Suprapubic skin (tissue), 4 donors: ENCODE measurements around the gene UBE2F. TPM values are rescaled to one million over a fixed set of nuclear protein-coding genes. Genes with fewer than 3 reads are reported as not detected.
A peak's percentile ranks its signal among the peaks of the same experiment; 100 is the strongest.

Experiments used
- DNase-seq, 2 donors: peaks; one replicate each; pipeline ENCODE4 v3.0.0-alpha.2; 2019; ENCODE audit warnings: low spot score in 2 of 2
- H3K27ac ChIP-seq: fragments of 200-600 bp; sonication (generic); one replicate; pipeline ENCODE4 v1.5.1; 2019
- H3K27me3 ChIP-seq: fragments of 200-600 bp; sonication (generic); one replicate; pipeline ENCODE4 v1.5.1; 2019
- H3K36me3 ChIP-seq: fragments of 200-600 bp; sonication (generic); one replicate; pipeline ENCODE4 v1.5.1; 2019
- H3K4me1 ChIP-seq: fragments of 200-600 bp; sonication (generic); one replicate; pipeline ENCODE4 v1.5.1; 2019
- H3K4me3 ChIP-seq: fragments of 200-600 bp; sonication (generic); one replicate; pipeline ENCODE4 v1.5.1; 2019; ENCODE audit warnings: mild to moderate bottlenecking
- H3K9me3 ChIP-seq: fragments of 200-600 bp; sonication (generic); one replicate; pipeline ENCODE4 v1.5.1; 2019
- CTCF ChIP-seq, 2 donors: fragments of 200-600 bp in 1 of 2; fragments of 450-650 bp in 1 of 2; sonication (generic) in 1 of 2; IDR thresholded peaks; one replicate each; pipeline ENCODE4 v1.5.1; 2016 to 2019; ENCODE audit warnings: antibody characterized with exemption in 2 of 2, mild to moderate bottlenecking in 1 of 2, moderate library complexity in 1 of 2
- EP300 ChIP-seq: sonication (generic); formaldehyde crosslinking; IDR thresholded peaks from one replicate; pipeline ENCODE4 v1.6.1; 2017; ENCODE audit warnings: antibody characterized with exemption
- POLR2A ChIP-seq, 2 donors: fragments of 450-650 bp; IDR thresholded peaks; one replicate each; pipeline ENCODE4 v1.6.1; 2017; ENCODE audit warnings: antibody characterized with exemption in 2 of 2, mild to moderate bottlenecking in 2 of 2, moderate library complexity in 2 of 2
- POLR2AphosphoS5 ChIP-seq, 3 donors: sonication (generic); formaldehyde crosslinking; IDR thresholded peaks; one replicate each; pipeline ENCODE4 v1.6.1; 2017; ENCODE audit warnings: antibody characterized with exemption in 3 of 3
- WGBS: methylation state at CpG from one replicate; pipeline ENCODE4 v1.1.5; 2018; 5-methylcytosine and 5-hydroxymethylcytosine counted together
- total RNA-seq, 4 donors: library from RNA; depleted of rRNA; stranded (reverse); fragments of >200 nt; gene quantifications; one replicate each; pipeline ENCODE4 v1.1.0, GENCODE V29; 2016

Gene UBE2F
- total RNA-seq, 4 donors from 2014 or later, result 32.2 to 63.6 (median 39.7) TPM

GRCh38 chr2:238061315-238062202 lies 94.7 kb downstream of the UBE2F start:
- peaks cover 5% of the 10 kb centered on the region for H3K36me3 ChIP-seq
- peak; percentile 68 to 81 for DNase-seq
- no peak for TF ChIP-seq CTCF (IDR thresholded peaks at IDR 0.05)
- TF ChIP-seq EP300, result no peak
- no peaks in the 10 kb centered on the region for H3K27me3 ChIP-seq
- H3K4me3 ChIP-seq, result peak overlapping the region; percentile 81
- H3K4me1 ChIP-seq, result peaks cover 18% of the 10 kb centered on the region
- WGBS, result 4% methylated on average over 29 of the region's 29 CpGs
- peak overlapping the region; percentile 34 for H3K27ac ChIP-seq
- no peaks in the 10 kb centered on the region for H3K9me3 ChIP-seq

- H3K4me1 ChIP-seq, result peaks cover 18% of the 10 kb centered on the region
- H3K9me3 ChIP-seq, result no peaks in the 10 kb centered on the region
- peaks cover 18% of the 10 kb centered on the region for H3K36me3 ChIP-seq
- H3K4me3 ChIP-seq, result no peak overlapping the region
- 87% methylated on average over 8 of the region's 8 CpGs for WGBS
- peak in 1 of 2 donors; percentile 47 for DNase-seq
- TF ChIP-seq POLR2AphosphoS5 (IDR thresholded peaks at IDR 0.05), result no peak
- no peak for TF ChIP-seq POLR2A (IDR thresholded peaks at IDR 0.05)
- no peak for TF ChIP-seq CTCF (IDR thresholded peaks at IDR 0.05)
- TF ChIP-seq EP300, result no peak
- no peaks in the 10 kb centered on the region for H3K27me3 ChIP-seq
- H3K27ac ChIP-seq, result no peak overlapping the region
Measured at GRCh38 chr2:238063414-238064189, 96.8 kb downstream of the UBE2F start.

- Histone ChIP-seq H3K27me3 (no peaks in the 10 kb centered on the region), H3K4me1 (peaks cover 18% of the 10 kb centered on the region), H3K27ac (no peak overlapping the region), H3K4me3 (no peak overlapping the region), H3K9me3 (no peaks in the 10 kb centered on the region), H3K36me3 (peaks cover 23% of the 10 kb centered on the region)
- no peak for DNase-seq
- 89% methylated on average over 7 of the region's 7 CpGs for WGBS
- TF ChIP-seq POLR2AphosphoS5 (IDR thresholded peaks at IDR 0.05) (no peak), CTCF (IDR thresholded peaks at IDR 0.05) (no peak), POLR2A (IDR thresholded peaks at IDR 0.05) (no peak), EP300 (no peak)
Measured at GRCh38 chr2:238064376-238064775, 97.6 kb downstream of the UBE2F start.

GRCh38 chr2:238065071-238065846 lies 98.4 kb downstream of the UBE2F start:
- peaks cover 9% of the 10 kb centered on the region for H3K4me1 ChIP-seq
- no peak overlapping the region for H3K27ac ChIP-seq
- no peak overlapping the region for H3K4me3 ChIP-seq
- DNase-seq, result no peak
- WGBS, result 85% methylated on average over 18 of the region's 18 CpGs
- no peaks in the 10 kb centered on the region for H3K9me3 ChIP-seq
- H3K36me3 ChIP-seq, result peaks cover 32% of the 10 kb centered on the region
- H3K27me3 ChIP-seq, result no peaks in the 10 kb centered on the region
- no peak for TF ChIP-seq EP300
- no peak for TF ChIP-seq CTCF (IDR thresholded peaks at IDR 0.05)
- TF ChIP-seq POLR2A (IDR thresholded peaks at IDR 0.05), result no peak
- TF ChIP-seq POLR2AphosphoS5 (IDR thresholded peaks at IDR 0.05), result no peak
